K562 (cell line): ENCODE measurements around the gene EVC. TPM values are rescaled to one million over a fixed set of nuclear protein-coding genes. Genes with fewer than 3 reads are reported as not detected.

Source experiments
- ATAC-seq: fragments of 200-7000 bp; cut with Tn5 transposase; 3 replicates; pipeline ENCODE4 v1.9.1; 2020; ENCODE audit warnings: moderate library complexity
- BruUV-seq: library from RNA; stranded (reverse); fragments of 400-500 nt; replicated peaks from 2 replicates; lab custom pipeline; 2021; lab: Mats Ljungman, UMichigan
- CTCF ChIA-PET: fragments of 300-600 bp; formaldehyde crosslinking; extraction: SDS; loops from one replicate; lab custom pipeline; 2021; ENCODE audit warnings: low intra/inter-chr PET ratio; lab: Yijun Ruan, JAX
- POLR2A ChIA-PET: fragments of 300-600, 350-650 bp; sonication (Branson Sonifier 250); formaldehyde crosslinking; extraction: SDS; loops from one replicate; lab custom pipeline; 2021; ENCODE audit warnings: antibody characterized with exemption, inconsistent platforms; lab: Yijun Ruan, JAX
- DNase-seq, 4 experiments: peaks; one replicate each; pipeline versions ENCODE4 v3.0.0 to v3.0.0-alpha.2; 2011 to 2018; ENCODE audit warnings: low spot score in 3 of 4, mixed read lengths in 3 of 4; ENCODE audit errors: extremely low read depth in 1 of 4
- FAIRE-seq: peaks from 2 replicates; lab custom pipeline; 2011; peaks lifted over from hg19 to GRCh38; lab: Jason Lieb, UNC
- H2AFZ ChIP-seq: 2 replicates; pipeline ENCODE4 v1.6.0; 2011; ENCODE audit warnings: low read depth, low read length, control low read depth, inconsistent platforms
- H3K27ac ChIP-seq: fragments of 200-600 bp; 3 replicates; pipeline ENCODE4 v1.8.0; 2011; ENCODE audit warnings: low read depth, mild to moderate bottlenecking, control low read depth, inconsistent platforms, low read length, moderate library complexity, mixed read lengths; ENCODE audit errors: extremely low read depth
- H3K27me3 ChIP-seq, 2 experiments: fragments of 300-600 bp in 1 of 2; 2 replicates in 1 of 2; 3 replicates in 1 of 2; pipeline versions ENCODE4 v1.6.0 to v1.8.0; 2011; ENCODE audit warnings: inconsistent platforms in 2 of 2, low read length in 2 of 2, mild to moderate bottlenecking in 1 of 2, mixed read lengths in 1 of 2, moderate library complexity in 1 of 2; ENCODE audit not compliant: control insufficient read depth in 2 of 2, insufficient read depth in 2 of 2
- H3K36me3 ChIP-seq: fragments of 300-600 bp; 3 replicates; pipeline ENCODE4 v1.8.0; 2011; ENCODE audit warnings: mild to moderate bottlenecking, low read length, inconsistent platforms; ENCODE audit not compliant: control insufficient read depth, insufficient read depth
- H3K4me1 ChIP-seq, 2 experiments: fragments of 200-600 bp in 1 of 2; replicated peaks in 1 of 2; 2 replicates in 1 of 2; 3 replicates in 1 of 2; pipeline versions ENCODE4 v1.5.1 to v1.8.0; 2011; ENCODE audit warnings: inconsistent platforms in 2 of 2, low read length in 2 of 2, mild to moderate bottlenecking in 1 of 2, mixed read lengths in 1 of 2, moderate library complexity in 1 of 2; ENCODE audit not compliant: control insufficient read depth in 2 of 2, insufficient read depth in 2 of 2
- H3K4me2 ChIP-seq: 2 replicates; pipeline ENCODE4 v1.6.1; 2011; ENCODE audit warnings: low read length, control low read depth, inconsistent platforms, mixed read lengths; ENCODE audit not compliant: insufficient read depth
- H3K4me3 ChIP-seq: fragments of 200-600 bp; sonication (generic), shearing (Covaris generic); 2 replicates; pipeline ENCODE4 v1.5.1; 2016; ENCODE audit warnings: control low read depth, inconsistent platforms
- H3K79me2 ChIP-seq: fragments of 200-600 bp; 3 replicates; pipeline ENCODE4 v1.8.0; 2011; ENCODE audit warnings: low read length, inconsistent platforms; ENCODE audit not compliant: control insufficient read depth, insufficient read depth
- H3K9ac ChIP-seq, 2 experiments: 2 replicates each; pipeline versions ENCODE4 v1.6.0 to v1.6.1; 2011; ENCODE audit warnings: low read depth in 2 of 2, low read length in 2 of 2, control low read depth in 1 of 2, inconsistent platforms in 1 of 2, mild to moderate bottlenecking in 1 of 2, mixed read lengths in 1 of 2; ENCODE audit not compliant: insufficient read depth in 1 of 2
- H3K9me1 ChIP-seq: one replicate; pipeline ENCODE4 v1.6.0; 2011; ENCODE audit warnings: inconsistent platforms, mild to moderate bottlenecking, low read length, moderate library complexity; ENCODE audit not compliant: control insufficient read depth, insufficient read depth
- H3K9me3 ChIP-seq: replicated peaks from 2 replicates; pipeline ENCODE4 v1.5.1; 2011; ENCODE audit warnings: low read depth, low read length, inconsistent platforms; ENCODE audit not compliant: control insufficient read depth, insufficient read depth
- H4K20me1 ChIP-seq: replicated peaks from 2 replicates; pipeline ENCODE4 v1.6.1; 2011; ENCODE audit warnings: low read length, inconsistent platforms, mixed read lengths; ENCODE audit not compliant: control insufficient read depth, insufficient read depth
- MCM3 ChIP-seq: fragments of 450-650 bp; IDR thresholded peaks from 2 replicates; pipeline ENCODE4 v1.6.1; 2016
- POLR2AphosphoS5 ChIP-seq: IDR thresholded peaks from 2 replicates; pipeline ENCODE4 v1.6.1; 2011; ENCODE audit warnings: mild to moderate bottlenecking, low read depth, low read length, moderate library complexity; ENCODE audit not compliant: control insufficient read depth, insufficient read depth
- SAFB2 ChIP-seq: fragments of 200-400 bp; formaldehyde crosslinking; IDR thresholded peaks from 2 replicates; pipeline ENCODE4 v1.6.1; 2018; ENCODE audit warnings: borderline replicate concordance, low read length, low read depth, moderate library complexity; ENCODE audit not compliant: severe bottlenecking
- SRSF7 ChIP-seq: fragments of 200-400 bp; formaldehyde crosslinking; optimal IDR thresholded peaks from 2 replicates; pipeline ENCODE3; 2017; ENCODE audit warnings: mild to moderate bottlenecking, low read depth, low read length
- TEAD1 ChIP-seq, 2 experiments: fragments of 450-650 bp in 1 of 2; sonication (generic) in 1 of 2; formaldehyde crosslinking; IDR thresholded peaks; 2 replicates each; pipeline versions ENCODE4 v1.4.0 to v1.8.0; 2020 to 2022; ENCODE audit warnings: mild to moderate bottlenecking in 2 of 2, missing genetic modification reagents in 1 of 2
- ZNF699 ChIP-seq: fragments of 250-450 bp; sonication (Bioruptor Pico); IDR thresholded peaks from 2 replicates; pipeline ENCODE4 v1.8.0; 2021; ENCODE audit warnings: mild to moderate bottlenecking, moderate library complexity; ENCODE audit not compliant: insufficient replicate concordance
- WGBS: fragments of 100-300 bp; shearing (Covaris generic); methylation state at CpG from one replicate; pipeline ENCODE4 v1.1.6; 2016; ENCODE audit warnings: low coverage, mixed read lengths; ENCODE audit not compliant: insufficient coverage; ENCODE audit errors: missing lambda C conversion rate; 5-methylcytosine and 5-hydroxymethylcytosine counted together
- in situ Hi-C: fragments of 300-500 bp; cut with MboI; formaldehyde crosslinking; loops from 4 replicates; pipeline ENCODE4 v1.15.0; 2018; ENCODE audit warnings: inconsistent platforms, mixed read lengths
- intact Hi-C: fragments of 100-400 bp; cut with micrococcal nuclease; formaldehyde crosslinking; loops from 2 replicates; pipeline ENCODE4 v1.14.2; 2022
- polyA plus RNA-seq, 8 experiments: library from polyadenylated mRNA; depleted of rRNA in 4 of 8; stranded (reverse) in 5 of 8; unstranded in 3 of 8; fragments of >200 nt; fragmentation: Nextera tagmentation in 2 of 8; fragmentation: Illumina TruSeq in 1 of 8; extraction: Ambion mirVana in 2 of 8; extraction: Trizol in 1 of 8; gene quantifications; 2 replicates each; pipeline versions ENCODE4 v1.2.1 to v1.2.3, GENCODE V29; 2011 to 2014; ENCODE audit warnings: inconsistent platforms in 1 of 8, missing spikeins in 1 of 8
- total RNA-seq, 7 experiments: library from RNA; depleted of rRNA in 6 of 7; stranded (reverse); fragments of >200 nt in 6 of 7; fragmentation: Illumina TruSeq in 2 of 7; extraction: Trizol in 2 of 7; gene quantifications; 2 replicates each; pipeline versions ENCODE4 v1.2.1 to v1.2.3, GENCODE V29; 2011 to 2021; ENCODE audit warnings: low replicate concordance in 1 of 7

EVC gene
- total and polyA plus RNA-seq, 9 of the 15 experiments (the other 6 are each of a cell fraction or from before 2014, with no cell fraction given), result 0.03 to 3.2 (median 1.1) TPM

DNA sequence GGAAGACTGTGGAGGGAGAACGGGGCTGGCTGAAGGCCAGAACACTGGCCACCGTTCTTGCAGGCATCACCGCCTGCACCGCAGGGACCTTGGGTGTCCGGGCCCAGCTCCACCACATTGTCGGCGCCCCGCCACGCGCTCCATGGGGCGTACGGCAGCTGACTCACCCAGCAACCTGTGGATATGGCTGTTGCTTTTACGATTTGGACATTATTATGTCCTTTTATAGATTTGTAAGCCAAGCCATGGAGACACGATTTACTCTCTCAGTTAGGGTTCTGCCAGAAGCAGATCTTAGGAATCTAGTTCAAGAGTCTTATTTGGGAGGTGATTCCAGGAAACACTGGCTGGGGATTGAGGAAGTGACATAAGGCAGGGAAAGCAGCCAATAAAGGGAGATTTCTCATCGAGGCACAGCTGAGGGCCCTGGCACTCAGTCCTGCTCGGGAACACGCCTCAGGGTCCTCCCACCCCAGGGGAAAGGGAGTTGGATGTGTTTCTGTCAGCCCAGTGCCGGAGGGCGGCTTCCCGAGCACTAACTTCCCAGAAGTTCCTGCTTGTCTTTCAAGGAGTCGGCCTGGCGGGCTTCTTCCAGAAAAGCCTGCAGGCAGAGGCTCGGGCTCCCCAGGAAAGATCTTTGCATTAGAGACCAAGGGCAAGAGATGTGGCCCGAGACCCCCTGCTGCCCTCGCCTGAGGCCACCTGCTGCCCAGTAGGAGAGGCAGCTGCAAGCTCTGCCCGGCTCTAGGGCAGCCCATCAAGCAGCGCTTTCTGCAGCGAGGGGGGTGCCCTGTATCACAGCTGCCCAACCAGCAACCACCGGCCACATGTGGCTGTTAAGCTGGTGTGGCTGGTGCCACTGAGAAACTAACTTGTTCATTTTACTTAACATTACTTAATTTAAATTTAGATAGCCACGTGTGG is 129.0 kb downstream of the EVC start:
- no peak for ATAC-seq
- WGBS, result under 1% methylated on average over 30 of the region's 30 CpGs

DNA sequence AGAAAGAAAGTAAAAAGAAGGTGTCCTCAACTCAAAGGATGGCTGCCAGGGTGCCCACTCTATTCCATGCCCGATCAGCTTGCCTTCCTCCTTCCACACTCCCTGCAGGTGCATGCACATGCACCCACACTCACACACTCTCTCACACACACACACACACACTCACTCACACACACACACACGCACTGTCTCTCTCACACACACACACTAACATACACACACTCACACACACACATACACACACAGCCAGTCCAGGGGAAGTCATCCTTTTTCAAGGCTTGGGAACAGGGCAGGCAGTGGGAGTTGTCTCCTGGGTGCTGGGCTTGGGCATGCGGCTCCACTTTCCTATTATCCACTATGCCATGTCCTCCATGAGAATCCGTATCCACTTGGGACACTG is 131.5 kb downstream of the EVC start:
- POLR2A ChIA-PET, result interaction anchor here (0.6 kb wide), 1 partner anchor 8 kb away, joined by 3 read pairs; no protein-coding TSS in a partner anchor
- no peak for FAIRE-seq
- 0% methylated on average over 3 of the region's 4 CpGs for WGBS

More for the DNA sequence above, 129.0 kb downstream of the EVC start:
- Histone ChIP-seq H3K9ac (no peak overlapping the region), H2AFZ (no peak overlapping the region), H3K9me1 (no peaks in the 10 kb centered on the region), H3K27me3 (peaks cover 14 to 55% of the 10 kb centered on the region in 2 experiments; a peak in 4 of 5 replicates), H3K4me2 (no peak overlapping the region), H3K4me1 (no peaks in the 10 kb centered on the region), H3K27ac (no peak overlapping the region), H3K79me2 (no peaks in the 10 kb centered on the region), H3K36me3 (no peaks in the 10 kb centered on the region), H3K9me3 (no peaks in the 10 kb centered on the region), H3K4me3 (no peak overlapping the region), H4K20me1 (peaks cover 4% of the 10 kb centered on the region)
- ChIA-PET POLR2A (interaction anchor here (0.7 to 0.8 kb wide), 2 partner anchors 86 to 303 kb away, joined by 3 read pairs; no protein-coding TSS in a partner anchor), CTCF (no interaction called here)
- TF ChIP-seq TEAD1 (CRISPR knock-in tag; IDR thresholded peaks at IDR 0.05) (no peak), ZNF699 (CRISPR knock-in tag) (no peak)
- no peak for FAIRE-seq
- BruUV-seq, result no TSS peak
- in situ Hi-C loops, result no loop called here
- DNase-seq, result no peak
- intact Hi-C loops, result no loop called here

More for the DNA sequence above, 131.5 kb downstream of the EVC start:
- no peak overlapping the region for H3K4me3 ChIP-seq
- no peaks in the 10 kb centered on the region for H3K79me2 ChIP-seq
- no peak overlapping the region for H3K9ac ChIP-seq
- DNase-seq, result no peak
- H3K9me3 ChIP-seq, result no peaks in the 10 kb centered on the region
- H3K4me1 ChIP-seq, result no peaks in the 10 kb centered on the region
- H4K20me1 ChIP-seq, result peaks cover 4% of the 10 kb centered on the region; the same call in 1 of the 2 replicates
- no peak overlapping the region for H3K4me2 ChIP-seq
- H2AFZ ChIP-seq, result no peak overlapping the region
- in situ Hi-C loops, result no loop called here
- H3K27me3 ChIP-seq, result peaks cover 14 to 53% of the 10 kb centered on the region in 2 experiments; a peak in 4 of 5 replicates
- CTCF ChIA-PET, result no interaction called here
- no peaks in the 10 kb centered on the region for H3K9me1 ChIP-seq
- H3K27ac ChIP-seq, result no peak overlapping the region
- no peak for ATAC-seq
- intact Hi-C loops, result no loop called here
- BruUV-seq, result no TSS peak
- no peak for TF ChIP-seq SAFB2
- TF ChIP-seq MCM3, result peak; percentile 49; the same call in 1 of the 2 replicates
- no peak for TF ChIP-seq POLR2AphosphoS5
- TF ChIP-seq SRSF7, result no peak
- no peaks in the 10 kb centered on the region for H3K36me3 ChIP-seq
